Retina (tissue), 1 donor: ENCODE data around the gene PLCXD1.
A peak's percentile ranks its signal among the peaks of the same experiment; 100 is the strongest.
"Not testable (repeated sequence)": the region's sequence is repeated elsewhere in the genome, so short reads cannot be mapped to it uniquely, and the experiment has no call there.

ENCODE experiments used
- DNase-seq: peaks from one replicate; pipeline ENCODE4 v3.0.0-alpha.2; 2016

Gene PLCXD1

GRCh38 chrX:281166-281999 is at the start of gene PLCXD1:
PLCXD1 (plus strand) TSS chrX:281381; CDS start chrX:284188, 2,807 bp downstream.
- peak; percentile 78 for DNase-seq

- DNase-seq: not testable (repeated sequence)
These were observed 49.4 kb upstream of the PLCXD1 start for GRCh38 chrX:231637-232277.

GRCh38 chrX:232278-232655 is 48.9 kb upstream of the PLCXD1 start:
- DNase-seq: not testable (repeated sequence)

GRCh38 chrX:236201-236600 is 45.0 kb upstream of the PLCXD1 start:
- not testable (repeated sequence) for DNase-seq

- DNase-seq: no peak
These were observed 30.2 kb upstream of the PLCXD1 start for GRCh38 chrX:250965-251364.

- DNase-seq: not testable (repeated sequence)
These were observed 29.6 kb upstream of the PLCXD1 start for GRCh38 chrX:251396-252243.

- DNase-seq: no peak
These were observed 28.8 kb upstream of the PLCXD1 start for GRCh38 chrX:252244-252956.

GRCh38 chrX:252957-253291 is 28.3 kb upstream of the PLCXD1 start:
- no peak for DNase-seq

GRCh38 chrX:253451-254297 is 27.5 kb upstream of the PLCXD1 start:
- no peak for DNase-seq

- no peak for DNase-seq
These were observed 26.5 kb upstream of the PLCXD1 start for GRCh38 chrX:254630-255215.

- DNase-seq: no peak
These were observed 25.3 kb upstream of the PLCXD1 start for GRCh38 chrX:255923-256331.

GRCh38 chrX:257054-257453 is 24.1 kb upstream of the PLCXD1 start:
- DNase-seq: not testable (repeated sequence)

- no peak for DNase-seq
These were observed 23.4 kb upstream of the PLCXD1 start for GRCh38 chrX:257681-258289.

- DNase-seq: no peak
These were observed 22.7 kb upstream of the PLCXD1 start for GRCh38 chrX:258291-259040.

- no peak for DNase-seq
These were observed 21.4 kb upstream of the PLCXD1 start for GRCh38 chrX:259692-260355.

GRCh38 chrX:261167-261918 is 19.8 kb upstream of the PLCXD1 start:
- DNase-seq: no peak

GRCh38 chrX:261919-262352 is 19.2 kb upstream of the PLCXD1 start:
- no peak for DNase-seq

GRCh38 chrX:262381-262909 is 18.7 kb upstream of the PLCXD1 start:
- DNase-seq: no peak

- DNase-seq: not testable (repeated sequence)
These were observed 17.2 kb upstream of the PLCXD1 start for GRCh38 chrX:264006-264405.
